Renal pelvis (tissue), 4 donors: Measurements from ENCODE around the gene ANGPTL2. TPM values are rescaled to one million over a fixed set of nuclear protein-coding genes. Genes with fewer than 3 reads are reported as not detected.
A peak's percentile ranks its signal among the peaks of the same experiment; 100 is the strongest.

Experiments used
- DNase-seq: peaks from one replicate; pipeline ENCODE4 v3.0.0-alpha.2; 2013
- polyA plus RNA-seq, 3 donors: library from polyadenylated mRNA; unstranded; fragments of 120-200 nt; gene quantifications; one replicate each; pipeline ENCODE4 v1.2.1, GENCODE V29; 2013; ENCODE audit not compliant: insufficient read length in 3 of 3

Gene ANGPTL2
- polyA plus RNA-seq, 3 donors, result 6.8 to 10.1 (median 8.3) TPM

GRCh38 chr9:127078336-127078735 is 44.1 kb downstream of the ANGPTL2 start:
- DNase-seq, result no peak

GRCh38 chr9:127077644-127077946 is 44.8 kb downstream of the ANGPTL2 start:
- DNase-seq, result no peak

GRCh38 chr9:127076860-127077643 is 45.4 kb downstream of the ANGPTL2 start:
- no peak for DNase-seq

- no peak for DNase-seq
Measured at GRCh38 chr9:127075624-127076372, 46.6 kb downstream of the ANGPTL2 start.

DNA sequence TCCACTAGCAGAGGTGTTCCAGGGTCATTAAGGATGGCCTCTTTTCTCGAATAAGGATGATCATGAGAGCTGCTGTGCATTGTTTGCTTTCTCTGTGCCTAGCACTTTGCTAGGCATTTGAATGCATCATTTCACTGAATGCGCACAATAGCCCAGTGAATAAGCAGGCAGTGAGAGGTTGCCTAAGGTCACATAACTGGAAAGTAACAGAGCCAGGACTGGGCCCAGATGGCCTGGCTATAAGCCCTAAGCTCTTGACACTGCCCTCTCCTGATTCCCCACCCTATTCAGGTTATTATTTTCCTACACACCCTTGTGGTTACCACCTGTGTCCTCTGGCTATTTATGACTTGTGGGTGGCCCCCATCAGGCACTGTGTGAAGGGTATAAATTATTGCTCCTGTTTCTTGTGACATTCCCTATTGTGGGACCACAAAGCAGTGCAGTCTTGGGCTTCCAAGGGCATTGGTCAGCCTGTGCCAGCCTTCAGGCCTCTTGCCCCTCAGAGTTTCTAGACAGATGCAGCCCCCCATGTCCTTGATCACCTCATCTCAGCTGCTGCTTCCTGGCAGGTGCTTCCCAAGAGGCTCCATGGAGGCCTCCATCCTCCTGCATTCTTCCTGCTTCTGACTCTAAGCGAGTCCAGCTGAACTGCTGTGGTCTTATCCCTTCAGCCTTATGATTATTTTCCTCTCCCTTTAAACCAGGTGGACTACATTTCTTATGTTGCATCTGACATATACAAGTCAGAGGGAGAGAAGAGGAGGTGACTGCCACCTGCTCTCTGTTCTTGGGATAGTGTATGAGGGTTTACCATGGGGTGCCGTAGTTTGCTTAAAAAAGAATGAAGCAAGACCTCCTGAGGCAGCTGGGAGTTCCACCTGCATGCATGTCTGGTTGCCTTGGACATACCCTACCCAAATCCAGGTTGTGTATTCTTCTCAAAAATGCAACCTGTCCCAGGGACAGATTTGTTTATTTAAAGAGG is 47.6 kb downstream of the ANGPTL2 start:
- DNase-seq, result no peak

DNA sequence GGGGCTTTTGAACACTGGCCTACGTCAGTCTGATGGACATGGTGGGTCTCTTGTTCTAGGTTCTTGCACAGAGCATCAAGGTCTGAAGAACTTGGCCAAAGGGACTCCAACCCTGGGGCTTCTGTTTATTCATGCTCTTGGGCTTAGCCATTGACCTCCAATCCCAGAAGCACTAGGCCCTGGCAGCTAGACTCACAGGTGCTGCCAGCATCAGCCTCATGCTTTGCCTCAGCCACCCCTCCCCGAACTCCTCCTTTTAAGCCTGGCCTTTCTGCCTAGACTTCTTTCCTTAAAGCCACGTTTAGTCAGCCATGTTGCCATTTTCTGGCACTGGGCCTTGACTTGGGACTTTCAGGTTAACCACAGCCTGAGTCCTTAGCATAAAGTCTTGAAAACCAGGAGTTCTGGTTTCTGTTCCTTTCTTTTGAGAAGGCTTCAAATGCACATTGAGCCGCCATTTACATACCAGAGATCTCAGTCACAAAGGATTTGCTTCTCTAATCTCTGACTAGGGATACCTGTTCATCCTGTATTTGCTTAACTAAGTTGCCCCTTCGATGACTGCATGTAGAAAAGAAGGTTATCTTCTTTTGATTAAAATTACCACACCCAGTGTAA is 54.7 kb downstream of the ANGPTL2 start:
- DNase-seq, result no peak

- DNase-seq, result no peak
Measured at GRCh38 chr9:127066851-127067136, 55.6 kb downstream of the ANGPTL2 start.

DNA sequence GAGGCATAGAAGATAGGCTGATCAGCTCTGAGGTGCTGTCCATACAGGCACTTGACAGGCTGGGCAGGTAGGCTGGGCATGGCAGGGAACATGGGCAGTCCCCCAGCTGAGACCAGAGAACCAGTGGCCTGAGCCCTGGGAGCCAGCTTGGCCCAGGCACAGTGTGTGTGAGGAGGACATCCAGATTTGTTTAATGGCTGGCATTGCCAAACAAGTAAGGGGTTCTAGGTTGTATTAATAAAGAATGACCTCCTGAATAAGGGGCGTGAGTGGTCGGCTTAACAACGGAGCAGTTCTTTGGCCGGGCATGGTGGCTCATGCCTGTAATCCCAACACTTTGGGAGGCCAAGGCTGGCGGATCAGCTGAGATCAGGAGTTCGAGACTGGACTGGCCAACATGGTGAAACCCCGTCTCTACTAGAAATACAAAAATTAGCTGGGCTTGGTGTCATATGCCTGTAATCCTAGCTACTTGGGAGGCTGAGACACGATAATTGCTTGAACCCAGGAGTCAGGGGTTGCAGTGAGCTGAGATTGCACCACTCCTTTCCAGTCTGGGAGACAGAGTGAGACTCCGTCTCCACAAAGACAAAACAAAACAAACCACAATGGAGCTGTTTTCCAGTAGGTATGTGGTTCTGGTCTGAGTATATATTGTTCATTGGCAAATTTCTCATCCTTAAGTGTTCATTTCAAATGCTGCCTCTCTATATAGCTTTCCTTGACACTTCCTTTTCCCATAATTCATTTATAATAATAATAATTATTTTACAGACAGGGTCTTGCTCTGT is 56.2 kb downstream of the ANGPTL2 start:
- no peak for DNase-seq

DNA sequence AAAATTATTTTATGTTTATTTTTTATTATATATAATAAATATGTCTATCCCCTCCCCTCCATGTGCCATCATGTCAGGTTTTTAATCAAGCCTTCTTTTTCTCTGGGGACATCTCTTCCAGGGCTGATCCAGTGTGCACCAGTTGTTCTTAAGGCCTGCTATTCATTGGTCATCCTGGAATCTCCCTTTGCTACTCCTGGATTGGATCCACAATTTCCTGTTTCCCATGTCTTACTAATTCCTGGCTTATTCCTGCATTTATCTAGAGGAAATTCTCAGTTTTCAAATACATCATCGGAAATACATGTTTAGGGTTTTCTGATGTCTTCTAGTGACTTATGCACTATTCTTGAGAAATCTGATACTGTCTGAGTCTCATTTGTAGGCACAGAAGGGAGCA is 56.8 kb downstream of the ANGPTL2 start:
- no peak for DNase-seq

DNA sequence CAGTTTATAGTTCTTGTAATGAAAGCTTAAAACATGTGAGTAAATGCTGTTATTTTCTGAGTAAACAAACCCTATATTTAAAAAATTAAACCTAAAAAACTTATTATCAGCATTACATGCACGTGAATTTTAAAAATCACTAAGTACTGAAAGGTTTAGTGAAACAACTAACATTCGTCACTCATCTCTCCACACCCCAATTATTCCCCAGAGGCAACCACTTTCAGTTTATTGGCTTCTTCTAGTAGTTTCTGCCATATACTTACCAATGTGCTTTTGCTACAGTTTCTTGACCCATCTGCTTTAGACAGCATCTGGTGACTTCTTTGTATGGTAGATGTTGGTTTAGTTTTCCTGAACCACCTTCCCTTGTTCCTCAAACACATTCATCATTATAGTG is 58.1 kb downstream of the ANGPTL2 start:
- no peak for DNase-seq

GRCh38 chr9:127061411-127061810 is 61.0 kb downstream of the ANGPTL2 start:
- DNase-seq, result no peak

DNA sequence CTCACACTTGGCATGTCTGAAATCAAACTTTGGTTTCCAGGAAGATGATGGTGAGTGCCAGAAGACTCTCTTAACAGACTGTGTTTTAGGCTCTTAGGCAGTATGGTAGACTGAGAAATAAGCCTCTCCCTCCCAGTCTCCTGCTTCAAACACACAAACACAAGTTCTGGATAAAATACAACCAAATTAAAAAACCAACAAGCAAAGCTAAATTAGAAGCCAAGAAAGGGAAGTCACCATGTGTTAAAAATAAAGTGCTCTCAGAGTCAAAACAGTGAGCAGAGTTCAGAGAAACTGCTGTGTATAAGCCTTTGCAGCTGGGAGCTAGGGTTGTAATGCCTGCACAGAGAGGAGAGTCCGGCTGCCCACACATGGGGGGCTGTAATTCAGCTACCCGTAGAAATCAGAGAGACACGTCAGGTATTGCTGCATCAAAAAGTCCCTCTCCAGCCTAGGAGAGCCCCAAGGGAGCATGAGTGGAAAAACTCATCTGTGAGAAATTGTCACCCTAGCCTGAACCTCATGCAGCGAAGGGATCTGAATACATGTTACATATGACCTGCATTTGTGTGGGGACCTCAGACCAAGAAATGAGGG is 62.6 kb downstream of the ANGPTL2 start:
- no peak for DNase-seq

DNA sequence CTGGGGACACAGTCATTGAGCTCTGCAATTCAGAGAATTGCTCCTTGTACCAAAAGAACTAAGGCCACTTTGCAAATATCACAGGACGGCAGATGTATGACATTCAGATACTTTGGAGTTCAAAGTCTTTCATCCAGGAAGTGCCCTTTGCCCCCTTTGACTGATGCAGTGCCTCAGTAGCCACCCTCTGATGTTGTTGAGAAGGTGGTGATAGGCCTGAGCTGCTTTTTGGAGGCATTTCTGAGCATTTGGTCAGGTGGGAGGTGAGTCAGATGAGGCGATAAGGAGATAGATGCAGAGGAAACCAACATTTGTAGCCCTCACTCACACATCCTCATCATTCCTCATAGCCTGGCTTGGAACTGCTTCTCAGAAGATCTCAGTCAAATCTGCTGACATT is 63.4 kb downstream of the ANGPTL2 start:
- DNase-seq, result no peak

DNA sequence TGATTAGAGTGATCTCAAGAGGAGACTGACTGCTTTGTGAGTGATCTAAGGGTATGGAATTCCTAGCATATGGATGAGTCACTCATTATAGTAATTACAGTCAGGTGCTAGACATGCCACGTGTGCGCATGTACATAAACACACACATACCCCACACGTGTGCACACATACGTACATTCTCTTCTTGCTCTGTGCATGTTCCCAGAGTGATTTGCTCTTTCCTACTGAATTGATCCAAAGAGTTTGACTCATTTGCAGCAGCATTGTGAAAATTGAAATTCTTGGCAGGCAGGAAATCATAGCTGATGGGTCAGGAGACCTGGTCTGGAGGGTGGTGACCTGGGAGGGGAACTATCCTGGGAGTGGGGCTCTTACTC is 63.8 kb downstream of the ANGPTL2 start:
- no peak for DNase-seq

DNA sequence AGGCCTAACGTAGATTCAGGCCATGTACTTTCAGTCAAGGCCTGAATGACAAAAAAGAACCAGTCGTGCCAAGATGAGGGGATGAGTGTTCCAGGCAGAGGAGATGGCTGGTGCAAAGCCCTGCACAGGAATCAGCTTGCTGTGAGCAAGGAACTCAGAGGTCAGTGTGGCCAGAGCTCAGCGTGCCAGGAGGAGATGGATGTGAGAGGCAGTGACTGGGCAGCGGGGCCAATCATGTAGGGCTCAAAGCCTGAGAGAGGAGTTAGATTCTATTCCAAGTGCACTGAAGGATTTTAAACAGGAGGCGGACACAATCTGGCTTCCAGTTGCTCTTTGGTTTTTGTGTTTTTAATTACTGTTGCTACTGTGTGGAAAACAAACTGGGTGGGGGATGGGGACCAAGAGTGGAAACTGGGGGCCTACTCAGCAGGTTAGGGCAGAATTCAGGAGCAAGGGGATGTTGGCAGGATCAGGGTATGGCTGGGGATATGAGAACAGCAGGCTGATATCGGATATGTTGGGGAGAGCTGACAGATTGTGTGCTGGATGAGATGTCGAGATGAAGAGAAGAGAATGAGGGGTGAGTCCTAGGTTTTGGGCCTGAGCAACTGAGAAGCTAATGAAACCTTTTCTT is 64.3 kb downstream of the ANGPTL2 start:
- no peak for DNase-seq

- DNase-seq, result no peak
Measured at GRCh38 chr9:127056446-127056845, 66.0 kb downstream of the ANGPTL2 start.

DNA sequence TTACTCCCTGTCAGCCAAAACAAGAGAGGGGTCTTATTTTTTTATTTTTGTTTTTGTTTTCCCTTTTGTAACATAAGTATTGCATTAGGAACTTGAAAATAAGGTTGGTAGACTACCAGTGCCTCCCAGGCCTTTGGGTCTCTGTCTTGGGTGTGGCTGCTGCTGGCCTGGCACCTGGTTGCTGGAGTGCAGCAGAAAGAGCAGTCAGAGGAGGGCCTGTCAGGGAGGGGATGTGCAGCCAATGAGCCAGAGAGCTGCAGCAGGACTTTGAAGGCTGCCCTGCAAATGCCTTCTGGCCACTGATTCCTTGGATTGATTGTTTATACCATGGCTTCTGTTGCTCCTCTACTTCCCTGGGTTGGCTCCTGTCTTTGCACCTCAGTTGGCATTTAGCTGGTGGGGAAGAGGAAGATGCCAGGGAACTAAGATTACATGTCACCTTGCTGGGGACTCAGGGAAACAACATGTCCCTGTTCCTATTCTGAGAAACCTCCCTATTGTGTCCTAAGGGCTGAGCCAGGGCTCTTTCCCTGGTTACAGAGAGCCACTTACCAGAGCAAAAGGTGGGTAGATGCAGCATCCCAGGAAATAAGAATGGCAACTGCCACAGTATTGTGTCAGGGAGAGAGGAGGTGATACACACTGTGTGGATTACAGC is 66.6 kb downstream of the ANGPTL2 start:
- DNase-seq, result no peak

GRCh38 chr9:127053960-127054359 is 68.5 kb downstream of the ANGPTL2 start:
- DNase-seq, result no peak

DNA sequence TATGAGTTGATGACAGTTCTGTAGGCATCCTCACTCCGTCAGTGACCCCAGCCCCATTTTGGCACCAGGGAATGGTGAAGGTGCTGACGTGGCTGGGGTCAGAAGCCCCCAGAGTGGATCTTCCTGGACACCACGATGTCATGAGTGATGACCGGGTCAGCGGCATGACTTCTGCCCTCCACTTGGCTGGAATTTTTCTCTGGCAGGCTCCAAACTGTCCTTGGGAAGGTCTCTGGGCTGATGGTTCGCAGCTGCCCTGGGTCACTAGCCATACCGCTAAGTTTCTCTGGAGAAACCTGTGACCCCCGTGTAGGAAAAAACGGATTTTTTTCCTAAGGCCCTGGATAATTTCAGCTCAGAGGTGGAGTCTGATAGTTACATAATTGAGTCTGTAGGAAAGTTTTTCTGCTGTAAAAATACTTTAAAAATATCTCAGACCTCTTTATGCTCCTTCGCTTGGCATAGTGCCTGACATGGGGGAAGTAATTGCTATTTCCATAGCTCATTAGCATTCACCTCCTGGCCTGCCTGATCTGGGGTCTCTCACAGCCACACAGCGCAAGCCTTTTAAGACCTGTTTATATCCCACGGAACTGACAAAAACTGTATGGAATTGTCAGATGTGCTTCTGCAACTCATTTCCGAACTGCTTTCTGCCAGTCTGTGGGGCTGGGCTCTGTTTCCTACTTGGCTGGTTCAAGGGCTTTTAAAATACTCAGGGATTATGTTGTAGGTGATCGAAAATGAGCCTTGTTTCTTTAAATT is 69.2 kb downstream of the ANGPTL2 start:
- peak; percentile 39 for DNase-seq
